Stimulated activated CD4-positive, alpha-beta T cell treated with anti-CD3 and anti-CD28 coated beads, Interleukin-4, amount 100 ng/mL, for 1 hour (primary cell): Measurements from ENCODE around the gene CORO7.

Experiments
- DNase-seq: peaks from one replicate; pipeline ENCODE4 v3.0.0-alpha.2; 2020

CORO7 gene

GRCh38 chr16:4370570-4371356, 45.6 kb downstream of the CORO7 start:
- DNase-seq = no peak

GRCh38 chr16:4370151-4370550, 46.2 kb downstream of the CORO7 start:
- no peak for DNase-seq

DNA sequence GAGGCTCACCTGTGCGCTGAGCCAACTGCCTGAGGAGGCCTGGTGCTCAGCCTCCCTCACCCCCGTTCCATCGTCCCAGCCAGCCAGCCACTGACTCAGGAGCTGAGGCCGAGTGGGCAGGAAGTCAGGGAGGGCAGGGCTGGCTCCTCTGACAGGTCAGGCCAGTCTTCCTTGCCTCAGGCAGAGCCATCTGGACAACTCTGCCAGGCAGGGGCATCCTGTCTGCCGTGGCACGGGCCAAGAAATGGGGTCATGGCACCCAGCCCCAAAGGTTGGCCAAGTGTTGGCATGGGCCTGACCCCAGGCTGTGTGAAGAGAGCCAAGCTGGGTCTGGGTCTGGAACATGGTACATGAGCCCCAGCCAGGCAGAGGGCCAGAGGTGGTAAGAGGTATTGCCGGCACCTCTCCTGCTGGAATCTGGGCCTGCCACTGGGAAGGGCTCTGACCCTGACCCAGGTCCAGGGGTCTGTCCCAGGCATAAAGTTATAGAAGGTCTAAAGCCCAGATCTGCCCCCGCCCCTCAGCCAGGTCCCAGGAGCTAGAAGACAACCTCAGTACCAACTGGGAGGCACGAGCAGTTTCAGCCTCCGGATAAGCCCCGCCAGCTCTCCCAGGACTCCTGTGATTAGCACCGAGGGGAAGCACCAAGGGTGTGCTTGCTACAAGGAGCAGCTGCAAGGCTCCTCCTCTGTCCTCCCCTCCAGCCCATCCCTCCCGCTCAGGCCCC, 47.2 kb downstream of the CORO7 start:
- DNase-seq = no peak

- DNase-seq = no peak
These were observed 49.0 kb downstream of the CORO7 start for GRCh38 chr16:4367393-4367856.

DNA sequence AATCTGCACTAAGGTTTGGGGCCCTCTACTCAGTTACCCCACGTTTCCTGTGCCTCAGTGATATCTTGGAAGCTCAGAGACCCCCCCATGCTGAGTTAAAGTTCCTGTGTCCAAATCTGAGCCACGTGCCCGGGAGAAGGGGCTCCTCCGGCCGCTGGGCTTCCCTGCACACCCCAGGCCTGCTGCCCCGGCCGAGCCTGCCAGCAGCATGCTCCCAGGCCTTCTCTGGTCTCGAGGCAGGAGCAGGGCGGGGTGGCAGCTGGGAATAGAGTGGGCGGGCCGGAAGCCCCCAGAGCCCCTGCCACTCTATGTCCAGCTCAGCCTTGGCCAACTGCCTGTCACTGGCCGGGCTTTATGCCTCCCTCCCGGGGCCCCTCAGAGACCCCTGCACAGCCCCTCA, 50.4 kb downstream of the CORO7 start:
- no peak for DNase-seq

DNA sequence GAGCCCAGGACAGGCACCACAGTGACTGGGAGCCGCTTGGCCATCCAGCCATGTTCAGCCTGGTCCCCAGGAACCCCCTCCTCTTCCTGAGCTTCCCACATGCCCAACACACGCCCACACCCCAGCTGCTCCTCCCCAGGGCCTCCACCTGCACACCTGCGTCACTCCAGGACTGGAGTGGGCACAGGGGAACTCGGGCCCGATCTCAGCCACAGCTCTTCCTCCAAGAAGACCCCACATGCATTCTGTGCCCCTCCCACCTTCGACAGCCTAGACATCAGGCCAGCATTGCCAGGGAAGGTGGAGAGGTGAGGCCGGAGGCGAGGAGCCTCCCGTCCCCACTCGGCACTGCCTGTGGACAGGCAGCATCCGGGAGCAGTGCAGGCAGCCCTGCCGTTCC, 50.8 kb downstream of the CORO7 start:
- DNase-seq = no peak

DNA sequence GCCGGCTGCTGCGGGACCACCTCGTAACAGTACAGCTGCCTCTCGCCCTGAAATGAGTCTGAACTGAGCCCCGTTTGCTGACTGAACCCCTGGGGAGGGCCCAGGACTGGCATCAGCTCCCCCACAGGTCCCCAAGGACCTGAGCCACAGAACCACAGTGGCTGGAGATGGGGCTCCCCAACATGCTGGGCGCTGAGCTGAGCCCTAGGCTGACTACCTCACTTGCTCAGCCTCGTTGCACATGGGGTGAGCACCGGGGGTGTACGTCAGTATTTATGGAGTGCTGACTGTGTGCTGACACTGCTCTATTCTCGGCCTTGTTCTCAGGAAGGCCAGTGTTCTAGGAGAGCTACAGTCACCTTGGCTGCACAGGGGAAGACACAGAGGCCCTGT, 51.4 kb downstream of the CORO7 start:
- DNase-seq = no peak

GRCh38 chr16:4364196-4365013, 52.0 kb downstream of the CORO7 start:
- no peak for DNase-seq

DNA sequence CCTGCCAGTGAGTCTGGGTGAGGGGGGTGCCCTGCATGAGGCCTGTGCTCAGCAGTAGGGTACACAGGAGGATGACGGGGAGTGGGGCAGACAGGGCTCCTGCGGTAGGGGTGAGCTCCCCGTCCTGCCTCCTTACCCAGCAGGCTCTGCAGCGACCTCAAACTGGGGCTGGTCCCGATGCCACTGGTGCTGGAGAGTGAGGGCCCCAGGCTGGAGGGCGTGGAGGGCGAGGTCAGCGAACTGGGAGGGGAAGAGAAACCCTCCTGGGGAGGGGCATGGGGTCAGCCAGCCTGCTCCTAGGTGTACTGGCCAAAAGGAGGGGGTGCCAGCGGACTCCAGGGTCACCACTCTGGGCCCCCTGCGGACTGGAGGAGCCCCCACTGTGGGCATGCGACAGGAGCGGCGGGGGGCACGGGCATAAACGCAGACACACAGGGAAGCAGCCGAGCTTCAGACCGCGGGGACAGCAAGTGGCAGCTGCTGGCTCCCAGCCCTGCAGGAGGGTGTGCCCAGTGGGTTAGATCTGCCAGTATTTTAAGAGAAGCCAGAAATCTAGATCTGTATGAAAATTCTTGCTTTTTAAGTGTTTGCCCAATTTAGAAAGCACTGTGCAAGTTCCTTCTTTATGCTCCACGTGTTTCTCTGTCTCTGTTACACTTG, 53.8 kb downstream of the CORO7 start:
- no peak for DNase-seq

DNA sequence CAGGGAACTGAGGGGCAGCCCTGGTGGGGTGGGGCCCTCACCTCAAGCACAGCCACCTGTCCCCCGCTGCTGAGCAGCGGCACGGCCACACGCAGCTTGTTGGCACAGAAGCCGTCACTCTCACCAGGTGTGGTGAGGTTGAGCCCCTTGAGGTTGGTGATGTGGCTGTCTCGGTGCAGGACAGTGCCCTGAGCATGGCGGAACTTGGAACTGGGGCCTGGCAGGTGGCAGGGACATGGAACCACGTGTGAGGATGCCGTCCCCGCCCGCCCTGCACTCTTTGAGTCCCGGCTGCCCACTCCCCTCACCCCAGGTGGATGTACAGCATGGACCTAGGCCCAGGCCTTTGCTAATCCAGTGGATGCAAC, 54.5 kb downstream of the CORO7 start:
- no peak for DNase-seq

DNA sequence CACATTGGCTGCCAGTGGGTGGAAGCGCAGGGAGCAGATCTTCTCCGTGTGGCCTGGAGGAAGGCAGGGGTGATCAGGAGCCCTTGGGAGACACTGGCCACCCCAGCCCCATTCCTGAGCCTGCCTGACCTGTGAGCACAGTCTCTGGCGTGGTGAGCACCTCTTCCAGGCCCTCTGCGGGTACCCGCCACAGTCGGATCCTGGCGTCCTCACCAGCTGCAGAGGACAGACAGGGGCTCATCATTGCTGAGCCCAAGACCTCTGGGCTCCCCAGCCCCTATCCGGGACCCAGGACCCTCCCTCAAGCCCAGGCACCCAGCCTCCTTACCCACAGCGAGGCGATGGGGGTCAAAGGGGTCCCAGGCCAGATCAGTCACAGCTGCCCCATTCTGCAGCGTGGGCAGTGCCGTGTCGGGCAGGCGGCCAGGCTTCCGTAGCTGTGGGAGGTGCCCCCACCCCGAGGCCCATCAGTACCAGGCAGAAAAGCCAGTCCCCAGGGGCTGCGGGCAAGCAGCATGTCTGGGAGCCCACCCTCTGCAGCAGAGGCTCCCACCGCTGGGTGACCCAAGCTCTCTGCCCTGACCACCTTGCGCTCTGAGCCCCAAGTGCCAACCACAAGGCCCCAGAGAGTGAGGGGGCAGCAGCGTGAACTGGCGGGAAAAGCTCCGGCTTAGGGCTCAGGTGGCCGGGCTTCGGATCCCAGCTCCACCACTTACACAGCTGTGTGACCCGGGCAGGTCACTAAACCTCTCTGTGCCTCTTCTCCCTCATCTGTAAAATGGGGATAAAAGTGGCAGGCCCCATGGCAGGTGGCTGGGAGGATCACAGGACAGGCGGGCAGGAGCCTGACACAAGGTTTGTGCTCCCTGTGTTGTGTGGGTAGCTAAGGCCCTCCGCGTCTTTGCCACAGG, 55.1 kb downstream of the CORO7 start:
- DNase-seq = no peak

GRCh38 chr16:4360538-4361021, 55.8 kb downstream of the CORO7 start:
- DNase-seq = no peak

- no peak for DNase-seq
These were observed 56.5 kb downstream of the CORO7 start for GRCh38 chr16:4359914-4360313.

DNA sequence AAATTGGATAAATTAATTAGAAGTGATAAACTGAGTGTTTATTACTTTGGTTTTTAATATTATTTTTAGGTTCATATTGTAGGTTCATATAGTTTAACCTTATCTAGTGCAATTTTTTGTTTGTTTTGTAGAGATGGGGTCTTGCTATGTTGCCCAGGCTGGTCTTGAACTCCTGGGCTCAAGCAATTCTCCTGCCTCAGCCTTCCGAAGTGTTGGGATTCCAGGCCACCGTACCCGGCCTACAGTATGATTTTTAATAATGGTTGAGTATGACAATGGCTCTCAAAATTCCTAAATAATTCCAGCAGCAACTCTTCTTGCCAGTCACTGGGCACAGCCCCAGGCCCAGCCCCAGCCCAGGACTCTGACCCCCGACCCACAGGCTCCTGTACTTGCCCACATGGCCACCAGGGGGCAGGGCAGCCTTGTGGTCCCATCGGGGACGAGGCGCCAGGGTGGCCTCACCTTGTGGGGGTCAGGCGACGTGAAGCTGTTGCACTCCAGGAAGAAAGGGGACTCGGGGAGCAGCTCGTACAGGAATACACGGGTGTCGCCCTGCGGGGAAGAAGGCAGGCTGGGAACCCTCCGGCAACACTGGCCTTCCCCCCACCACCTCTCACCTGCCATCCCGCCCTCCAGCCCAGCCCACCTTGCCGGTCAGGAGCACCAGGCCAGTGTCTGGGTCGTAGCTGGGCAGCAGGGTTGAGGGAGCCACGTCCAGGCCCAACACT, 57.4 kb downstream of the CORO7 start:
- DNase-seq = peak; percentile 75

DNA sequence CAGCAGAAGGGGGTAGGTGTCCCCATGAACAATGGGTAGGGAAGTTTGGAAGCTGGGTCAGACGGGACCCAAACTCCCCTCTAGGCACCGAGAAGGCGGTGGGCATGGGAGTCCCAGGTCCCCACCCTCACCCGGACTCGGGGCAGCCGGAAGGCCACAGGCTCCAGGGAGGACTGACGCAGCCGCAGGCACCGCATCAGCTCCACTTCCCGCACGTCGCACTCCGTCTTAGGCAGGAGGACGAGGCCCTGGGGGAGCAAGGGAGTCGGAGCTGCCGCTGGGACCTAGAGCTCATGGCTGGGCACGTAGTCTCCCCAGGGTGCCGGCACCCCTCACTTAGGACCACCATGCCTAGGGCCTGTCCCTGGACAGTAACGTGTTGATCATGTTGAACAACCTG, 58.2 kb downstream of the CORO7 start:
- no peak for DNase-seq

- DNase-seq = no peak
These were observed 59.6 kb downstream of the CORO7 start for GRCh38 chr16:4356820-4357219.

GRCh38 chr16:4354512-4355409, 61.6 kb downstream of the CORO7 start:
- no peak for DNase-seq

- DNase-seq = no peak
These were observed 62.7 kb downstream of the CORO7 start for GRCh38 chr16:4353675-4354074.

GRCh38 chr16:4352843-4353242, 63.6 kb downstream of the CORO7 start:
- DNase-seq = no peak

DNA sequence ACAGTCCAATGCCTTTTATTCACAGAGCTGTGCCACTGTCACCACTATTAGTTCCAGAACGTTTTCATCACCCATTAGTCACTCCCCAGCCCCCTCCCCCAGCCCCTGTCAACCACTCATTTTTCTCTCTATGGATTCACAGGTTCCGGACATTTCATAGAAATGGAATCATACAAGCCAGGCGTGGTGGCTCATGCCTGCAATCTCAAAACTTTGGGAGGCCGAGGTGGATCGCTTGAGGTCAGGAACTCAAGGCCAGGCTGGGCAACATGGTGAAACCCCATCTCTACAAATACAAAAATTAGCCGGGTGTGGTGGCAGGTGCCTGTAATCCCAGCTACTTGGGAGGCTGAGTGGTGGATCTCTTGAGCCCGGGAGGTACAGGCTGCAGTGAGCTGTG, 64.5 kb downstream of the CORO7 start:
- DNase-seq = no peak
